Measurements from ENCODE around the gene HEXD.
"Not testable (repeated sequence)": the region's sequence is repeated elsewhere in the genome, so short reads cannot be mapped to it uniquely, and the experiment has no call there.

Gene HEXD

GRCh38 chr17:82382220-82382932, 35.8 kb upstream of the HEXD start:
- DNase-seq (ENCODE audit: low spot score) = not testable (repeated sequence)

GRCh38 chr17:82382933-82383255, 35.3 kb upstream of the HEXD start:
- DNase-seq (ENCODE audit: low spot score) = no peak

DNA sequence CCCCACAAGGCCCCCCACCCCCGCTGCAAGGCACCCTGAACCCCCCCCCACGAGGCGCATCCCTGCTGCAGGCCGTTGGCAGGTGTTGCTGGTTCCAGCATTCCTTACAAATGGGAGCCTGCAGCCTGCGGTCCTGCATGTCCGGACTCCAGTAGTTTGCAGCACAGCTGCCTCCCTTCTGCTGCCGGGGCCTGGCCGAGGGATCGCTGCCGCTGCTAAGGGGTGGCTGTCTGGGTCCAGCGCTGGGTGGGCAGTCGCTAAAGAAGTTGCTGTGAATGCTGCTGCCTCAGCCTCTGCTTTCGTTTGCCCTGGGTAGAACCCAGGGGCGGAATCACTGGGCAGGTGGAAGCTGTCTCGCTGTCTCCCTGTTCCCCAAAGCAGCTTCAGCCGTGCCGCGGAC, 34.7 kb upstream of the HEXD start:
- DNase-seq (ENCODE audit: low spot score) = no peak

GRCh38 chr17:82384051-82384729, 34.0 kb upstream of the HEXD start:
- DNase-seq (ENCODE audit: low spot score) = no peak

DNA sequence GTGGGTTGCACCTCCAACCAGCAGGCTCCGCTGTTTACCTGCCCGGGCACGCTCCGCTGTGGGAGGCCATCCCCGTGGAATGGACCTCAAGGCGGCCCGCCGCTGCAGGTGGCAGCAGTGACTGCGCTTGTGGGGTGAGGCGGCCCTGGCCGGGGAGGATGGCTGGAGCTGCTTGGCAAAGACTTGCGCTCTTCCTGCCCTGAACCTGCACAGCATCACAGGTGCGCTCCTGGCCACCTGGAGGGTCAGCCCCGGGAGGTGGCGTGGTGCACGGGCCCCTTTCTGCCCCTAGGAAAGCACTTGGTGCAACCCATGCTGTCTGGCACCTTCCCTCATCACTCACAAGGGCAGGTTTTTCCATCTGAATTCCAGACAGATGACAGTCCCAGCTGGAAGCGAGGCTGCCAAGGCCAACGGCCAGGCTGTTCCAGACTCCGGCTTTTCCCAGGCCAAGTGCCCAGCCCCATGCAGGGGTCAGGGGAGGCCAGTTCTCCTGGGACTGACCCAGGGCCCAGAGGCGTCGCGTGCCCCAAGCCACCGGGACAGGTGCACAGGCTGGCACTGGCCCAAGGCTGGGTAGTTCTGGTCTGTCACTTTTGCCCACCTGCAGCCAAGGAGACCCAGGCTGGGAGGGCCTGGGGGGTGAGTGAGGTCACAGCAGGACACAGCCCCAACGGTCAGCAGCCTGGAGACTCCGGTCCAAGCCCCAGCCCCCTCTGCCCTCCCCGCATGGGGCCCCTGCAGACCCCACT, 33.2 kb upstream of the HEXD start:
- no peak for DNase-seq (ENCODE audit: low spot score)

DNA sequence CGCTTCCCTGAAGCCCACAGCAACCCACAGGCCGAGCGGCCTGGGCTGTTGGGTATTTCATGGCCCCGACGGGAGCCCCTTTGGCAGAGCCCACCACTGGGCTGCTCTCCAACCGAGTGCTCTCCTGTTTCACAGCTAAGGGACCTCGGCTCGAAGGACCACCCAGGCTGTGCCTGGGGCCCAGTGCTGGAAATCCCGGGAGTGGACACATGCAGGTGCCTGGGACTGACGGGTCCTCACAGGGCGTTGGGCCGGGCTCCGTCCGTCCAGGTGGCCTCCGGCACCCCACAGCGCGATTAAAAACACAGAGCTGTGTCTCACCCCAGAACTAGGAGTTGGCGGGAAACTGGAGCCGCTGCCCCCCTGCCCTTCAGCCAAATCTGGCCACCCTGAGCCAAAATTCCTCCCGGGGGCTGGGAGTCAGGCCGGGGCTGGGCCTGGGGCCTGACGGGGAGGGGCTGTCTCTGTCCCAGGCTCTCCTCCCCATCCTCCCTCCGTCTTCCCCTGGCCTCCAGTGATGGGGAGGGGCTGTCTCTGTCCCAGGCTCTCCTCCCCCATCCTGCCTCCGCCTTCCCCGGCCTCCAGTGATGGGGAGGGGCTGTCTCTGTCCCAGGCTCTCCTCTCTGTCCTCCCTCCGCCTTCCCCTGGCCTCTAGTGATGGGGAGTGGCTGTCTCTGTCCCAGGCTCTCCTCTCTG, 32.4 kb upstream of the HEXD start:
- DNase-seq (ENCODE audit: low spot score) = no peak

DNA sequence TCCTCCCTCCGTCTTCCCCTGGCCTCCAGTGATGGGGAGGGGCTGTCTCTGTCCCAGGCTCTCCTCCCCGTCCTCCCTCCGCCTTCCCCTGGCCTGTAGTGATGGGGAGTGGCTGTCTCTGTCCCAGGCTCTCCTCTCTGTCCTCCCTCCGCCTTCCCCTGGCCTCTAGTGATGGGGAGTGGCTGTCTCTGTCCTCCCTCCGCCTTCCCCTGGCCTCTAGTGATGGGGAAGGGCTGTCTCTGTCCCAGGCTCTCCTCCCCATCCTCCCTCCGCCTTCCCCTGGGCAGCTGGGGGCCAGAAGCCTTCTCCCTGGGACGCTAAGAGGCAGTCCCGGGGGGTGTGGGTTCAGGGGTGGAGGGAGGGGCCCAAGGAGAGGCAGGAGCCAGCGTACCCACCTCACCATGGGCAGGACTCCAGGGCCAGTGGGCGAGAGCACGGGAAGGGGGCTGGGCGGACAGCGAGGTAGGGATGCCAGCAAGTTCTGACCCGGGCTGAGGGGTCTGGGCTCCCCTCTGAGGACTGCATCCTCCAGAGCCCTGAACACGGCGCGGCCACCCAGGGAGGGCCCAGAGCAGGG, 31.8 kb upstream of the HEXD start:
- DNase-seq (ENCODE audit: low spot score) = no peak

DNA sequence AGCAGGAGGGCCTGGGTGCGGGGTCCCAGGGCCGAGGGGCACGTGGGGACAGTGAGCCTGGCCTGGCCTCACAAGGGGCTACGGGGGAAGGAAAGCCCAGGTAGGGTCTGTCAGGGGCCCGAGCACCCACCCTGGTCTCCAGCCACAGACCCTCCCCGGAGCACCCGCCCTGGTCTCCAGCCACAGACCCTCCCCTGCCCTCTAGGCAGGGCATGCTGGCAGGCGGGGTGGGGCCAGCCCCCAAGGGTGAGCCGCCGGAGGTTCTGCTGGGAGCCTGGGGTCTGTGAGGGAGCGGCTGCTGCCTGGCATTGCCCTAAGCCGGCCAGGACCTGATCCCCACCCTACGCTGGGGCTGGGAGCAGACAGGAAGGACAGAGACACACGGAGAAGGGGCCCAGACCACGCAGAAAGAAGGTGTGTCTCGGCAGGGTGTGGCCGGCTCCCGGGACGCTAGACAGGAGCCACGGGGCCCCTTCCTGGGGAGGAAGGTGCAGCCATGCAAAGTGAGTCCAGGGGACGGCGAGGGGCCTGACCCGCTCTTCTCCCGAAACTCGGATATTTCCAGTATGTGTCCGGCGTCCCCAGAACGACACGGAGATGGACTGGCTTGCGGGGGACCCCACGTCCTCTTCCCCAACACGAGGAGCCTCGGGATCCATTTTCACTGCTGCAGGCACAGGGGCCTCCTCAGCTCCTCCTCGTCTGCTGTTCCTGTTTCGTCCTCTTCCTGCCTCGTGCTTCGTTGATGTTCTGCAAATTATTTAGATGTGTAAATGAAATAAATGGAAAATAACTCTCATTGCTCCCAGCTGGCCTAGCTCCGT, 31.1 kb upstream of the HEXD start:
- DNase-seq (ENCODE audit: low spot score) = no peak

DNA sequence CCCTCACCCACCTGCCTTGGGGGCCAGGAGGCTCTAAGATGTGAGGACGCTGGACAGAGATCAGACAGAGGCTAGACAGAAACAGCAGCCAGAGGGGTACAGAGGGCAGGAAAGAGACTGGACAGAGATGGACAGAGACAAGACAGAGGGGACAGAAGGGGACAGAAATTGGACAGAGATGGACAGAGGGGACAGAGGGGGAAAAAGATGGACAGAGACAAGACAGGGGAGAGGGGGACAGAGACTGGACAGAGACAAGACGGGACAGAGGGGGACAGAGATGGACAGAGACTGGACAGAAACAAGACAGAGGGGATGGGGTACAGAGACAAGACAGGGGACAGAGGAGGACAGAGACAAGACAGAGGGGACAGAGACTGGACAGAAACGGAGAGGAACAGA, 30.4 kb upstream of the HEXD start:
- no peak for DNase-seq (ENCODE audit: low spot score)

DNA sequence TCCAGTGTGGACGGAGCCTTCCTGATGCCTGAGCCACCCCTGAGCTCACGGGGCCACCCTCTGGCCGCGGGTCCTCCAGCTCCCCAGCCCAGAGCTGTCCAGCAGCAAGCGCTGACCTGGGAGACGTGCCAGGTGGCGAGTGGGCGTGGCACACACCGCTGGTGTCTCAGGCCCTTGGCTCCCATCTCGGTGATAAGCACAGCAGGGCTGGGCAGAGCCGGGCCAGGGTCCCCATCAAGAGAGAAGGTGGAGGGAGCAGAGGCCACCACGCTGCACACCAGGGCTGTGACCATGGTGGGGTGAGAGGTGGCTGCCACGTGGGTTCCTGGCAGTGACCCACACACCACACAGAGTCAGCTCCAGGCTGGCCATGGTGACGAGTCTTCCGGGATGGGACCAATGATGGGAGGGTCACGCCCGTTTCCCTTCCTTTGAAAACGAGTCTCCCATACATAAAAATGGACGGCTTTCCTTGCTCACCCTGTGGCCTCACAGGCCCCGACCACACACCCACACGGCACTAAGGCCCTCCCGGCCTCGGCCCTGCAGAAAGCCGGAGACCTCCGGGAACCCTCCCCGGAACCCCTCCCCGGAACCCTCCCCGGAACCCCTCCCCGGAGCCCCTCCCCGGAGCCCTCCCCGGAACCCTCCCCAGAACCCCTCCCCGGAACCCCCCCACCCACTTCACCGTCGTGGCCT, 29.8 kb upstream of the HEXD start:
- no peak for DNase-seq (ENCODE audit: low spot score)

DNA sequence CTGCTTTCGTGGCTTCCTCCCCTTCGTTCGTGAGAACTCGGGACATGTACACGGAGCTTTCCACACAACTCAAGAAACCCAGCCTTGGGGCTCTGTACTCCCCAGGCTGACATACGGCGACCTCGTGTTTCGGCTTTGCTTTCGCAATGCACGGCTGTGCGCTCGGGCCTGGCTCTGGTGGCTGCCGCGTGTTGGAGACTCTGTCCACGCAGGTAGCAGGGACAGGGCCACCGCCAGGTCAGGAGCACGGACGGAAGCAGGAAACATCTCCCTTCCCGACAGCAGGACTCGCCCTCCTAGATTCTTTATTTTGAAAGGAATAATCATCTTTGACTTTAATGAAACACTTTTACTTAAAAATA, 29.2 kb upstream of the HEXD start:
- DNase-seq (ENCODE audit: low spot score) = no peak

DNA sequence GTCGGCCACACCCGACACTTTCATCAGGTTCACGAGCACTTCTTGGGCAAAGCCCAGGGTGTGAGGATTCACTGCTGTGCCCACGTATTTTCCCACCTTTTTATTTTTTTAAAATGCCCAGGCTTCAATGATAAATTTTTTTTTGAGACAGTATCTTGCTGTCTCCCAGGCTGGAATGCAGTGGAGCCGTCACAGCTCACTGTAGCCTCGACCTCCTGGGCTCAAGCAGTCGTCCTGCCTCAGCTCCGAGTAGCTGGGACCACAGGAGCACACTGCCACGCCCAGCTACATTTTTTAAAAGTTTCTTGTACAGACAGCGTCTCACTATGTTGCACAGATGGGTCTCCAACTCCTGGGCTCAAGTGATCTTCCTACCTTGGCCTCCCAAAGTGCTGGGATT, 28.8 kb upstream of the HEXD start:
- no peak for DNase-seq (ENCODE audit: low spot score)

DNA sequence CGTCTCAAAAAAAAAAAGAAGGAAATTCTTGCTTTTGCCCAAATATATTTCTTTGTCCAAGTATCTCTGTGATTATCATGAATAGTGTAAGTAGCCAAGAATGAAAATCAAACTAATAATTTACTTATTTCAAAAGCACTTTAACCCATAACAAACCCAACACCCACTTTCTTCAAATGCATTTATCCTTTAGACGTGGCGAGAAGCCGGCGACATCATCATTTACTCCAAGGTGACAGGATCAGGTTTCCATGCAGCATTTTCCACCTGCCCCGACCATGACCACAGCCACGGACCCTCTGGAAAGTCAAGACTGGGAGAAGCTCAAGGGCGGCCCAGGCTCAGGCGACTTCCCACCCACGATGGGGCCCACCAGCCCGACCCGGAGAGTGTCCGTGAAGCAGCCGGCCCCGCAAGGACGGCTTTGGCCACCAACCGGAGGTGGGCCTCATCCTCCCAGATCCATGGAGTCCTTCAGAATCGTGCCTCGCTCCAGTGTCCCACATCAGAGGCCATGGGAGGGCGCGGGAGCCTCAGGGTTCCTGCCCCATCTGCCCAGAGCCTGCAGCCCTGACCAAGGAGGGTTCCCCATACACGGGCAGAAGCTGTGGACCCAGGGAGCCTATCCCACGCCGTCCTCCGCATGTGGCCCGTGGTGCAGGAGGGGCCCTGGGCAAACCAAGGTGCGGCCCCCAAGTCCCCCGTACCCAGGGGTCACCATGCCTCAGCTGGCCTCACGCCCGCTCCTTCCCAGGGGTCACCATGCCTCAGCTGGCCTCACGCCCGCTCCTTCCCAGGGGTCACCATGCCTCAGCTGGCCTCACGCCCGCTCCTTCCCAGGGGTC, 27.9 kb upstream of the HEXD start:
- DNase-seq (ENCODE audit: low spot score) = no peak

- DNase-seq (ENCODE audit: low spot score) = no peak
These were observed 27.2 kb upstream of the HEXD start for GRCh38 chr17:82390860-82391435.

GRCh38 chr17:82391496-82392066, 26.6 kb upstream of the HEXD start:
- no peak for DNase-seq (ENCODE audit: low spot score)

DNA sequence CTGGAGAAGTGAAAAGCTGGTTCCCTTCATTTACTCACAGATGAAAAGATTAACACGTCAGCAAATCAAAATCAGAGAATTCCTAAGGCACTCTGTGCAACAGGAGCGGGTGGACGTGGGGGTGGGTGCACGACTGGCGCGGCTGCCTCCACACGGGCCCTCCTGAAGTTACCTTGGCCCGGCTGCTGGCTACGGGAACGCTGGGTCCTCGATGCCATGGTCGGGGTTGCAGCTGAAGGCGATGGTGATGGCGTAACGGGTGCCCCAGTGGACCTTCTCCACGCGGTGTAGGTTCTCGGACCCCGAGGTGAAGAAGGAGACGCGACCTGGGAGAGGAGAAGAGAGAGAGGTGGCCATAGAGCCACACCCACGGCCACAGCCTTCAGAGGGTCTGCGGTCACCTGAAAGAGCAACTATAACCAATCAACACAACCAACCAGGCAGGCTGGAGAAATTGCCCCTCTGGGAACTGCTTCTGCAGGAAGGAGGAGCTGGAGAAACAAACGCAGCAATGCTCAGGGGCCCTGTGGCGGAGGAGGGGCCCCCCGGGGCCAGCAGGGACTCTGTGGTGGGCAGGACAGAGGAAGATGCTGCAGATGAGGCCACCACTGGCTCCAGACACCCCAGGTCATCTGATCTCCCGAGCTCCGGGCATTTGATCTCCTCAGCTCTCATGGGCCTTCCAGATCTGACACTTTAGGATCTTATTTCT, 25.8 kb upstream of the HEXD start:
- no peak for DNase-seq (ENCODE audit: low spot score)

DNA sequence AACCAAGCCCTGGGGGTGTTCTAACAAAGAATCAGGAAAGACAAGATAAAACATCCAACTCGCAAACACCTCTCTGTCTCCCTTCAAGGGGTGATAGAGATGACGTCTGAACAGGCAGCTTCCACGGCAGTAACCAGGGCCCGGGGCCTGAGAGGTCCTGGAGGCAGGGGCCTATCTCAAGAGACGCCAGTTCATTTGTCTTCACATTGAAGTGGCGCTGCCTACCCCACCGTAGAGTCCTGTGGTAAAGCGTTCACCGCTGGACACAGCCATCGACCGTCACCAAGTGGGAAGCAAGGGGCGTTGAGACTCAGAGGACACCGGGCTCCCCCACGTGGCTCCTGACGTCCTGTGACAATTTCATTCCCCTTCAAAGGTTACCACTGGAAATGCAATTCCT, 25.2 kb upstream of the HEXD start:
- no peak for DNase-seq (ENCODE audit: low spot score)

GRCh38 chr17:82394278-82394677, 23.9 kb upstream of the HEXD start:
- no peak for DNase-seq (ENCODE audit: low spot score)

Measured in D341Med (cell line).